Ascending aorta (tissue), 2 donors: Measurements from ENCODE around the gene PPARG. TPM values are rescaled to one million over a fixed set of nuclear protein-coding genes. Genes with fewer than 3 reads are reported as not detected.

Experiments used
- DNase-seq, 2 donors: peaks; one replicate each; pipeline ENCODE4 v3.0.0-alpha.2; 2019; ENCODE audit warnings: low spot score in 2 of 2
- H3K27ac ChIP-seq, 2 donors: fragments of 200-600 bp; sonication (generic); one replicate each; pipeline ENCODE4 v1.5.1; 2016 to 2017; ENCODE audit warnings: mild to moderate bottlenecking in 1 of 2
- H3K27me3 ChIP-seq: fragments of 200-600 bp; sonication (generic); one replicate; pipeline ENCODE4 v1.5.1; 2017
- H3K36me3 ChIP-seq, 2 donors: fragments of 200-600 bp; sonication (generic); one replicate each; pipeline ENCODE4 v1.5.1; 2016
- H3K4me1 ChIP-seq, 2 donors: fragments of 200-600 bp; sonication (generic); one replicate each; pipeline ENCODE4 v1.5.1; 2016 to 2017; ENCODE audit warnings: mild to moderate bottlenecking in 1 of 2
- H3K4me3 ChIP-seq, 2 donors: fragments of 200-600 bp; sonication (generic); one replicate each; pipeline ENCODE4 v1.5.1; 2016 to 2017; ENCODE audit warnings: mild to moderate bottlenecking in 1 of 2
- H3K9me3 ChIP-seq, 2 donors: fragments of 200-600 bp; sonication (generic); one replicate each; pipeline ENCODE4 v1.5.1; 2016
- CTCF ChIP-seq, 3 experiments: fragments of 200-600 bp in 2 of 3; fragments of 450-650 bp in 1 of 3; sonication (generic) in 2 of 3; IDR thresholded peaks; one replicate each; pipeline ENCODE4 v1.5.1; 2016 to 2019; ENCODE audit warnings: antibody characterized with exemption in 3 of 3, mild to moderate bottlenecking in 1 of 3, moderate library complexity in 1 of 3
- intact Hi-C: fragments of 100-400 bp; cut with DNase I; formaldehyde crosslinking; loops from one replicate; pipeline ENCODE4 v1.15.1; 2023
- total RNA-seq: library from RNA; depleted of rRNA; stranded (reverse); fragments of >200 nt; gene quantifications from one replicate; pipeline ENCODE4 v1.1.0, GENCODE V29; 2016

Gene PPARG
- total RNA-seq, 1 donor from 2014 or later, result 23.5 TPM

GRCh38 chr3:12369029-12369428 is 80.2 kb downstream of the PPARG start:
- Histone ChIP-seq H3K27me3 (no peaks in the 10 kb centered on the region), H3K4me3 (no peak overlapping the region), H3K4me1 (no peaks in the 10 kb centered on the region), H3K36me3 (no peaks in the 10 kb centered on the region), H3K9me3 (no peaks in the 10 kb centered on the region), H3K27ac (no peak overlapping the region)
- TF ChIP-seq CTCF (IDR thresholded peaks at IDR 0.05), result no peak
- intact Hi-C loops, result no loop called here
- DNase-seq, result no peak

- no peaks in the 10 kb centered on the region for H3K4me1 ChIP-seq
- no peak for DNase-seq
- H3K36me3 ChIP-seq, result no peaks in the 10 kb centered on the region
- intact Hi-C loops, result no loop called here
- H3K27me3 ChIP-seq, result no peaks in the 10 kb centered on the region
- no peak for TF ChIP-seq CTCF (IDR thresholded peaks at IDR 0.05)
- no peak overlapping the region for H3K27ac ChIP-seq
- H3K4me3 ChIP-seq, result no peak overlapping the region
- H3K9me3 ChIP-seq, result no peaks in the 10 kb centered on the region
These were observed 80.7 kb downstream of the PPARG start for GRCh38 chr3:12369598-12369997.

GRCh38 chr3:12370758-12371157 is 81.9 kb downstream of the PPARG start:
- TF ChIP-seq CTCF (IDR thresholded peaks at IDR 0.05), result no peak
- Histone ChIP-seq H3K4me3 (no peak overlapping the region), H3K4me1 (no peaks in the 10 kb centered on the region), H3K27me3 (no peaks in the 10 kb centered on the region), H3K27ac (no peak overlapping the region), H3K9me3 (no peaks in the 10 kb centered on the region), H3K36me3 (no peaks in the 10 kb centered on the region)
- intact Hi-C loops, result no loop called here
- no peak for DNase-seq

- no peak for DNase-seq
- H3K27me3 ChIP-seq, result no peaks in the 10 kb centered on the region
- no peaks in the 10 kb centered on the region for H3K4me1 ChIP-seq
- intact Hi-C loops, result no loop called here
- H3K4me3 ChIP-seq, result no peak overlapping the region
- no peaks in the 10 kb centered on the region for H3K9me3 ChIP-seq
- no peak overlapping the region for H3K27ac ChIP-seq
- no peaks in the 10 kb centered on the region for H3K36me3 ChIP-seq
- TF ChIP-seq CTCF (IDR thresholded peaks at IDR 0.05), result no peak
These were observed 82.8 kb downstream of the PPARG start for GRCh38 chr3:12371525-12372140.

- intact Hi-C loops, result no loop called here
- Histone ChIP-seq H3K9me3 (no peaks in the 10 kb centered on the region), H3K36me3 (no peaks in the 10 kb centered on the region), H3K27me3 (no peaks in the 10 kb centered on the region), H3K4me1 (no peaks in the 10 kb centered on the region), H3K27ac (no peak overlapping the region), H3K4me3 (no peak overlapping the region)
- no peak for TF ChIP-seq CTCF (IDR thresholded peaks at IDR 0.05)
- DNase-seq, result no peak
These were observed 83.9 kb downstream of the PPARG start for GRCh38 chr3:12372741-12373280.

GRCh38 chr3:12375572-12375971 is 86.7 kb downstream of the PPARG start:
- no peaks in the 10 kb centered on the region for H3K4me1 ChIP-seq
- H3K27me3 ChIP-seq, result no peaks in the 10 kb centered on the region
- H3K27ac ChIP-seq, result no peak overlapping the region
- H3K36me3 ChIP-seq, result no peaks in the 10 kb centered on the region
- DNase-seq, result no peak
- no peaks in the 10 kb centered on the region for H3K9me3 ChIP-seq
- intact Hi-C loops, result no loop called here
- H3K4me3 ChIP-seq, result no peak overlapping the region
- TF ChIP-seq CTCF (IDR thresholded peaks at IDR 0.05), result no peak
